22Rv1 (cell line): Measurements from ENCODE around the gene UPB1.

Experiments
- H3K27ac ChIP-seq: fragments of 450-650 bp; 2 replicates; pipeline ENCODE4 v1.5.1; 2017
- ZFX ChIP-seq: fragments of 450-650 bp; IDR thresholded peaks from 2 replicates; pipeline ENCODE4 v1.6.1; 2017; ENCODE audit warnings: antibody characterized with exemption, borderline replicate concordance
- TF ChIP-seq, protein P1 (sequence below): fragments of 450-650 bp; IDR thresholded peaks from 2 replicates; pipeline ENCODE4 v1.5.1; 2017; ENCODE audit warnings: mild to moderate bottlenecking

UPB1 gene

DNA sequence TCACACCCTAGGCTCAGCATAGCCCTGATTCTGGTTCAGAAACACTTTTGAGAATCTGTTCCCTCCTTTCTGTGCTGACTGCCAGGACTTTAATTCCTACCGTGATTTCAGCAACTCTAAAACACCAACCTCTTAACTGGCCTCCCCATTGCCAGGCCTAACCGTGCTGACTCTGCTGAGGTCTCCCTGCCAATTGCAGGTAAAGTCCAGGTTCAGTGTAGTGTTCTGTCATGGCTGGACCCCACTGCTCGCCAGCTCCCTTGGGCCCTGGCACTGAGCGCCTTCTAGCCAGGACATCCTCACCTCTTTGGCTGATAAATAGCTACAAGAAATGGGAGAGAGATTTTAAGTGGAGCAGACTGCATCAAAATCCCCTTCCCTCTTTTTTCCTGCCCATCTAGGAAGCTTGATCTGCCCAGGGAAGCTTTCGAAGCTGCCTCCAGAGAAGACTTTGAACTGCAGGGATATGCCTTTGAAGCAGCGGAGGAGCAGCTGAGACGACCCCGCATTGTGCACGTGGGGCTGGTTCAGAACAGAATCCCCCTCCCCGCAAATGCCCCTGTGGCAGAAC is 4.7 kb downstream of the UPB1 start:
- no peak overlapping the region for H3K27ac ChIP-seq
- TF ChIP-seq, protein P1, sequence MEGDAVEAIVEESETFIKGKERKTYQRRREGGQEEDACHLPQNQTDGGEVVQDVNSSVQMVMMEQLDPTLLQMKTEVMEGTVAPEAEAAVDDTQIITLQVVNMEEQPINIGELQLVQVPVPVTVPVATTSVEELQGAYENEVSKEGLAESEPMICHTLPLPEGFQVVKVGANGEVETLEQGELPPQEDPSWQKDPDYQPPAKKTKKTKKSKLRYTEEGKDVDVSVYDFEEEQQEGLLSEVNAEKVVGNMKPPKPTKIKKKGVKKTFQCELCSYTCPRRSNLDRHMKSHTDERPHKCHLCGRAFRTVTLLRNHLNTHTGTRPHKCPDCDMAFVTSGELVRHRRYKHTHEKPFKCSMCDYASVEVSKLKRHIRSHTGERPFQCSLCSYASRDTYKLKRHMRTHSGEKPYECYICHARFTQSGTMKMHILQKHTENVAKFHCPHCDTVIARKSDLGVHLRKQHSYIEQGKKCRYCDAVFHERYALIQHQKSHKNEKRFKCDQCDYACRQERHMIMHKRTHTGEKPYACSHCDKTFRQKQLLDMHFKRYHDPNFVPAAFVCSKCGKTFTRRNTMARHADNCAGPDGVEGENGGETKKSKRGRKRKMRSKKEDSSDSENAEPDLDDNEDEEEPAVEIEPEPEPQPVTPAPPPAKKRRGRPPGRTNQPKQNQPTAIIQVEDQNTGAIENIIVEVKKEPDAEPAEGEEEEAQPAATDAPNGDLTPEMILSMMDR = no peak
- no peak for TF ChIP-seq ZFX

DNA sequence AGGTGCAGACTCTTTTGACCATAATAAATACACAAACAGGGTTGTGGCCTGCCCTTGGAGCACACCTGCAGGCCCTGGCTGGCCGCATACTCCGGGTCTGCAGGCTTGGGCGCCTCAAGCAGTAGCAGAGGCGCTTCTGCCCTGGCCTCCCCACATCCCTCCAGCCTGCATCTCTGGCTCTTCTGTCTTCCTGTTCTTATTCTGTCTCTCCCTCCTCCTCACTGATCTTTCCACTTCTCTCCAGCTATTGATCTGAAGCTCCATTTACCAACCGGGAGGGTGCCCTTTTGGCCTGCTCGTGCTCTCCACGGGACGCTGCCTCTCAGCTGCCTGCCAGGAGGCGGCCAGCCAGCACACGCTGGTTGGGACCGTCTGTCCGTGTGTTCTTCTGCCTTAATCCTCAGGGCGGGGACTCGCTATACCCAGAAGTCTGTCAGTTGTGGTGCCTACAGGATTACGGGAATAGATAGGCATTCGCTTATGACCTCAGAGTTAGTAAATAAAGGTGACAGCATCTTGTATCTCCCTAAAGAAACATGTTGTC is 5.2 kb downstream of the UPB1 start:
- TF ChIP-seq ZFX = no peak
- TF ChIP-seq, protein P1 = no peak
- H3K27ac ChIP-seq = no peak overlapping the region

DNA sequence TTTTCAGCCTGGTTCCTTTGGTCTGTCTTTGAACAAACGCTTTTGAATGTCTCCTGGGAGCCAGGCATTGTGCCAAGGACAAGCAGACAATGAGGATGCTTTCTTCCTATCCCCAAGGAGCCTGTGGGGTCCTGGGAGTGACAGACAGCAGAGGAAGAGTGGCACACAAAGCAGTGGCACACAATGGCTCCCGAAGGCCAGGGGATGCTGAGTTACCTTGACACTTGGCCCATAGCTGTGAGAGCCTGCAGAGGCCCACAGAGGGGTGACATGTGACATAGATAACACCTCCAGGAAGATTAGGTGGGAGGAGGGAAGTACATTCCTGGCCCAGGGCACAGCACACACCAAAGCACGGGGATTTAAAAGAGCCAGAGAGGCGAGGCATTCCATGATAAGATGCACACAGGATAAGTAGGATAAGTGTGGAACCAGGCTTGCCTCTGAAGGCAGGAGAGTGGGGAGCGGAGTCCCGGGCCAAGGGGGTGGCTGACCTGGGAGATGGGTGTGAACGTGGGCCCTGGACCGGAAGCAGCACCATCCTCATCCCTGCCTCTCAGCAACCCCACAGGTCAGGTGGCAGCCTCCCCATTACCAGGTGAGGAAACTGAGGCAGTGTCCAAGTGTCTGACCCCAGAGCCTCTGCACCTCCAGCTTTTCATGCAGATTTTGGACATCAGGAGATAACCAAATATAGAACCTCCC is 6.3 kb downstream of the UPB1 start:
- H3K27ac ChIP-seq = no peak overlapping the region
- TF ChIP-seq ZFX = no peak
- TF ChIP-seq, protein P1 = no peak

DNA sequence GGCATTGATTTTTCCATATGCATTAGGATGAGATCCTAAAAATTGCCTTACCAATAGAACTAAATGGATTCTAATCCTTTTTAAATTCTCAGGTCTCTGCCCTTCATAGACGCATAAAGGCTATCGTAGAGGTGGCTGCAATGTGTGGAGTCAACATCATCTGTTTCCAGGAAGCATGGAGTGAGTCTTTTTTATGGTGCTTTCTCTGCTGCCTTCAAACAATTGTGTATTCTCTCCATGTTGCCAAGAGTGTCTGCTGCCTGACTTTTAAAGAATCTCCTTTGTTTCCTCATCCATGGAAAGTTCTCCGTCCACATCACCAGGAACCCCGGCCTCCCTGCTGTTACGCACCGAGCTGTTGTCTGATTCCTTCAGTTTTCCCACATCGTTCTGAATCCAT is 6.9 kb downstream of the UPB1 start:
- TF ChIP-seq ZFX = no peak
- TF ChIP-seq, protein P1 = no peak
- H3K27ac ChIP-seq = no peak overlapping the region

DNA sequence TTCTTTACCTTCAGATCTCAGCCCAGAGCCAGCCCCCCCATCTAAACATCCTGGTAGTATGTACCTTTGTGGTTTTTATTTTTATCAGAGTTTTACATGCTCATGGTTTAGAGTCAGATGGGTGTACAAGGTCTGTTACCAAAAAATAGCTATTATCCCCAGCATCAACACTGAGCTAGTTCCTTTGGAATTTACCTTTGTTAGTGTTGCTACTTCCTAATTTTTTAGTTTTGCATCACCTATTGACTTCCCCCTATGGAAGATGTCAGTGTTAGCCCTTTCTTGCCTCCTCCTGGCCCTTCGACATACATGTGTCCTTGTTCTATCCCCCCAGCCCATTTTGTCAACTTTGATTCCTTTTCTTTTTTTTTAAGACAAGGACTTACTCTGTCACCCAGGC is 7.4 kb downstream of the UPB1 start:
- no peak overlapping the region for H3K27ac ChIP-seq

DNA sequence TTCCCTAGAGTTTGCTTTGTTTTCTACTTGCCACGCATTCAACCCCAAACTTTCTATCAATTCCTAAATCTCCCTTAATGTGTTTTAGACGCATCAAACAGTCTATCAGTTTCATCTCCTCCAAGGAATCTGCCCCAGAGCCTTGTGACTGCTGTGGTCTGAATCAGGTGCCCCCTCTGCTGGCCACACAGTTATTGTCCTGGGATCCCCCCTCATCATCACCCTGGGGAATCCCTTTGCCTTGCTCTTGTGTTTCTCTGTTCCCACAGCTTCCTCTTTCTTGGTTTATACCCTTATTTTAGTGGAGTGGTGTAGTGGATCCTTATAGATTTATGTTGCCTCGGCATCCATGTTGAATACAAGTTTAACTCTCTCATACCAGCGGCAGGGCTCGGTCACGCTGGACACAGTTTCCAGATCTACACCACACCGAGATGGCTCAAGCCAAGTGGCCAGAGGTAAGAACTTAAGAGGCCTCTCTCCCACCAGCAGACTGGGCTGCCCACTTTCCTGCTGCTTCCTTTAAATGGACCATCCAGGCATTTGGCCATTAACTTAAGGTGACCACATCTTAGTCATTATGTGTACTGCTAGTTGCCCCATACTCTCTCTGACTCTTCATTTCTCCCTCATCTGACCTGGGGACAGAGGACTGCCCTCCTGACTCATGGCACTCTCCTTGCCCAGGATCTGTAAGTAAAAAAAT is 8.2 kb downstream of the UPB1 start:
- no peak for TF ChIP-seq ZFX
- TF ChIP-seq, protein P1 = peak; percentile 72
- no peak overlapping the region for H3K27ac ChIP-seq

More for the DNA sequence above, 7.4 kb downstream of the UPB1 start:
- no peak for TF ChIP-seq ZFX
- TF ChIP-seq, protein P1 = no peak

DNA sequence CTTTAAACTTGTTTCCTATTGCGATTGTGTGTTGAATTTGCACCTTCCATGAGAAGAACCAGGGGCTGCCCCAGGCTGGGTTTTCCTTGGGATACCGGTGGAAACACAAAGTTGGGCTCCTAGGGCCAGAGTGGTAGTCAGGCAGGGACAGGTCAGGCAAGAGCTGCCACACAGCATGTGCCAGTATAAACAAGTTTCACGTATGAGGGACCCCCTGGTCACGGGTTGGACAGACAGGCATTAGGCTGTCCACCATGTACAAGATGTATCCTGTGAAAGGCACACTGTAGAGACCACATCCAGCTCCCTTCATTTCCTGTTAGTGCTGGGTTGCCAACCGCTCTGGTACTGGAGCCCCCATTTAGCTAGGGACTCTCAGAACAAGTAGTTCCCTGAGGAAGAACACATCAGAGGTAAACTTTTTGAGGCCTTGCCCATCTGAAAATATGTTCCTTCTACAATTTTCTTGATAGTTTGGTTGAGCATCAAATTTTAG is 8.8 kb downstream of the UPB1 start:
- no peak overlapping the region for H3K27ac ChIP-seq
- TF ChIP-seq ZFX = no peak
- TF ChIP-seq, protein P1 = no peak
